ENCODE data around the gene GPR55.
A peak's percentile ranks its signal among the peaks of the same experiment; 100 is the strongest.

GPR55 gene

DNA sequence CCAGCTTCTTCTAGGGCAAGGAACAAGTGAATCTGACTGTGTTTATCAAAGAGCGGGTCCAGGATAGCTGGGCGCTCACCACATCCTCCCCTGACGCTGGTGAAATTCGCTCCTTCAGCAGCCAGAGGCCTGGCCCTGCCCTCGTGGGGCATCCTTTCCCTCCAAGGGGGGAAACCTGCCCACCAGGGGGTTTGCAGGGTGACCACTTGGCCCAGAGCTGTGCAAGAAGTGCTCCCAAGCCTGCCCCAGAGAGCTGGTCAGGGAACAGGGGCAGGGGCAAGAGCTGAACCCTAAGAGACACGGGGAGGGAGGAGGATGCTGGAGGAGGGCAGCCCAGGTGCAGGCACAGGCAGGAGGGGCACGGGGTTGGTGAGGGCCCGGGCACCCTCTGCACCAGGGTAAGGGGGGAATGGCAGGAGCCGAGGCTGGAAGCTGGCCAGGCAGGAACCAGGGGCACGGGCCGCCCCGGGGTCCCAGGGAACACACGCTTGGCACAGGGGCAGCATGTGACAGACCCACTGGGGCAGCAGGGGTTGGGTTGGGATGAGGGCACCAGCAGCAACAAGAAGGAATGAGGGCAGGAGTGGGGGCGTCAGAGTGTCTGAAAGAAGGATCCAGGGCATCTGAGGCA is 2.8 kb upstream of the GPR55 start:
- H3K36me3 ChIP-seq (ENCODE audit: control insufficient read depth, insufficient read depth, low read length) = no peaks in the 10 kb centered on the region
- peaks cover 12% of the 10 kb centered on the region for H3K4me1 ChIP-seq (ENCODE audit: control insufficient read depth, insufficient read depth, low read length, poor library complexity, severe bottlenecking)
- no peak overlapping the region for H3K27ac ChIP-seq (ENCODE audit: insufficient read depth, low read length, poor library complexity, severe bottlenecking)
- no peak for DNase-seq
- H3K27me3 ChIP-seq (replicated peaks; ENCODE audit: control insufficient read depth, insufficient read depth, low read length, poor library complexity, severe bottlenecking) = no peaks in the 10 kb centered on the region
- H3K9me3 ChIP-seq (ENCODE audit: control insufficient read depth, low read length) = no peaks in the 10 kb centered on the region
- H3K4me3 ChIP-seq (ENCODE audit: insufficient read depth, low read depth, low read length, poor library complexity, severe bottlenecking) = no peak overlapping the region

DNA sequence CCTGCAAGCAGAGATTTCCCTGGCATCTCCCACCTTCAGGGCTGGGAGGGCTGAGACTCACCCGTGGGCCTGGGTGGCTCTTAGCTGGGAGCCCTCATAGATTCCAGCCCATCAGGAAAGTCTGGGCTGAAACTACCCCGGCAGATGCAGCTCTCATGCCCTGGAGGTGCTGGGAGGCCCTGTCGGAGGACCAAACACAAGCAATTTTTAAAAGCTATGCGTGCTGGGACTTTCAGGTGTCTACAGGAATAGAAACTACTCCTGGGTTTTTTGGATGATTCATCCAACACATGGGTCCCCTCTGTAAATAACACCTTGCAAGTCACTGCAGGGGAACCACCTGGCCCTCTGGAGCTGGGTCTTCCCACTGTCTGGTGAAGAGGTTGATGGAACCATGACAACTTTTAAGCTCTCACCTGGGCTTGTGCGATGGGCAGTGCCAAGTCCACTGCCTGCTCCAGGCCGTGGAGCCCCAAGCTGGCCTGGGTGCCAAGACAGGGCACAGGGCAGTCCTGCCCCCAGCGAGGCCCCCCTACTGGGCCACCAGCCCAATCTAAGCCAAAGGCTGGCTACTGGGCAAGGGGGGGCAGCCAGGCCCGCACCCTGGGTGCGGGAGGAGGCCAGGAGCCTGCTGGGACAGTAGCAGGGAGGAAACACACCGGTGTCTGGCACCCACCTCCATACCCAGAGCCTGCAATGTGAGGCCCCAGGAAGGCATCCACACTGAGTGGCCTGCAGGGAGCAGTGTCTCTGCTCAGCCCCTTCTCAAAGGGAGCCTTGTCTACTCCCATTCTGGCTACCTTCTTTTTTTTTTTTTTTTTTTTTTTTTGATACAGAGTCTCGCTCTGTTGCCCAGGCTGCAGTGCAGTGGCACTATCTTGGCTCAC is 1.1 kb upstream of the GPR55 start:
- no peaks in the 10 kb centered on the region for H3K27me3 ChIP-seq (replicated peaks; ENCODE audit: control insufficient read depth, insufficient read depth, low read length, poor library complexity, severe bottlenecking)
- H3K27ac ChIP-seq (ENCODE audit: insufficient read depth, low read length, poor library complexity, severe bottlenecking) = peak overlapping the region; percentile 43
- no peak for DNase-seq

DNA sequence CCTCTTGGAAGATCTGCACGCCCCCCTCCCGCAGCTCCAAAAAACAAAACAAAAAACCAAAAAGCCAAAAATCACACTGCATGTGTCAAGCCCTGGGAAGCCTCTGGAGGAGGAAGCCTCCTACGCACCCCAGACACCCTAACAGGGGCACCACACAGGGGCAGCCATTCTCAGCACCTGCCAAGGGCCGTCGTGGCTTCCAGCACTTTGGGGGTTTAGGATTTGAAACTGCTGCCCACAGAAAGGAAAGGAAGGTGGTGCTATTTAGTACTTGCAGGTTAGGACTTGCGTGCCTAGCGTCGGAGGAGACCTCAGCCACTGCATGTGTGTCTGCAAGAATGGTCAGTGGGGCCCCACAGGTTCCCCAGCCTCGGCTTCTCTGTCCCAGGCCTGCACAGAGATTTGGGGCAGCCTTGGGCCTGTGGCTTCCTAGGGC is 419 bp upstream of the GPR55 start:
- no peak for DNase-seq
- Histone ChIP-seq H3K36me3 (ENCODE audit: control insufficient read depth, insufficient read depth, low read length) (no peaks in the 10 kb centered on the region), H3K4me3 (ENCODE audit: insufficient read depth, low read depth, low read length, poor library complexity, severe bottlenecking) (peak overlapping the region; percentile 54), H3K27me3 (replicated peaks; ENCODE audit: control insufficient read depth, insufficient read depth, low read length, poor library complexity, severe bottlenecking) (no peaks in the 10 kb centered on the region), H3K9me3 (ENCODE audit: control insufficient read depth, low read length) (no peaks in the 10 kb centered on the region), H3K27ac (ENCODE audit: insufficient read depth, low read length, poor library complexity, severe bottlenecking) (peak overlapping the region; percentile 43), H3K4me1 (ENCODE audit: control insufficient read depth, insufficient read depth, low read length, poor library complexity, severe bottlenecking) (peaks cover 12% of the 10 kb centered on the region)

More for the DNA sequence above, 1.1 kb upstream of the GPR55 start:
- H3K4me3 ChIP-seq (ENCODE audit: insufficient read depth, low read depth, low read length, poor library complexity, severe bottlenecking) = no peak overlapping the region
- no peaks in the 10 kb centered on the region for H3K36me3 ChIP-seq (ENCODE audit: control insufficient read depth, insufficient read depth, low read length)
- H3K9me3 ChIP-seq (ENCODE audit: control insufficient read depth, low read length) = no peaks in the 10 kb centered on the region
- peaks cover 12% of the 10 kb centered on the region for H3K4me1 ChIP-seq (ENCODE audit: control insufficient read depth, insufficient read depth, low read length, poor library complexity, severe bottlenecking)

DNA sequence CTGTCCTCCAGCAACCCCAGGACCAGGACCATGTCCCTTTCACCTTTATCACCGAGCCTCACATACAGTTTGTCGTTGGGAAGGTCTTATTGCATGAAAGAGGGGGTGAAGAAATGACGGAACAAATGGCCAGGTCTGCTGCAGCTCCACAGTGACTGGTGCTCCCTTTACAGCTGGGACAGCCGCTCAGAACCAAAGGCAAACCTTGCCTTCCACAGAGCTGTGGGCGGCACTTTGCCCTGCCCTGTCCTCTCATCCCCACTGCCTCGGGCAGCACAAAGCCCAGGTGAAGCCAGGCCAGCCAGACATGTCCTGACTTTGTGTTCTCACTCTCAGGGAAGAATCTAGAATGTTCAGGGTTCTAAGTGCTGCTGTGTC is 961 bp downstream of the GPR55 start:
- Histone ChIP-seq H3K27ac (ENCODE audit: insufficient read depth, low read length, poor library complexity, severe bottlenecking) (peak overlapping the region; percentile 43), H3K4me3 (ENCODE audit: insufficient read depth, low read depth, low read length, poor library complexity, severe bottlenecking) (peak overlapping the region; percentile 54), H3K36me3 (ENCODE audit: control insufficient read depth, insufficient read depth, low read length) (no peaks in the 10 kb centered on the region), H3K9me3 (ENCODE audit: control insufficient read depth, low read length) (no peaks in the 10 kb centered on the region), H3K27me3 (replicated peaks; ENCODE audit: control insufficient read depth, insufficient read depth, low read length, poor library complexity, severe bottlenecking) (peaks cover under 1% of the 10 kb centered on the region), H3K4me1 (ENCODE audit: control insufficient read depth, insufficient read depth, low read length, poor library complexity, severe bottlenecking) (peaks cover 12% of the 10 kb centered on the region)
- DNase-seq = no peak

DNA sequence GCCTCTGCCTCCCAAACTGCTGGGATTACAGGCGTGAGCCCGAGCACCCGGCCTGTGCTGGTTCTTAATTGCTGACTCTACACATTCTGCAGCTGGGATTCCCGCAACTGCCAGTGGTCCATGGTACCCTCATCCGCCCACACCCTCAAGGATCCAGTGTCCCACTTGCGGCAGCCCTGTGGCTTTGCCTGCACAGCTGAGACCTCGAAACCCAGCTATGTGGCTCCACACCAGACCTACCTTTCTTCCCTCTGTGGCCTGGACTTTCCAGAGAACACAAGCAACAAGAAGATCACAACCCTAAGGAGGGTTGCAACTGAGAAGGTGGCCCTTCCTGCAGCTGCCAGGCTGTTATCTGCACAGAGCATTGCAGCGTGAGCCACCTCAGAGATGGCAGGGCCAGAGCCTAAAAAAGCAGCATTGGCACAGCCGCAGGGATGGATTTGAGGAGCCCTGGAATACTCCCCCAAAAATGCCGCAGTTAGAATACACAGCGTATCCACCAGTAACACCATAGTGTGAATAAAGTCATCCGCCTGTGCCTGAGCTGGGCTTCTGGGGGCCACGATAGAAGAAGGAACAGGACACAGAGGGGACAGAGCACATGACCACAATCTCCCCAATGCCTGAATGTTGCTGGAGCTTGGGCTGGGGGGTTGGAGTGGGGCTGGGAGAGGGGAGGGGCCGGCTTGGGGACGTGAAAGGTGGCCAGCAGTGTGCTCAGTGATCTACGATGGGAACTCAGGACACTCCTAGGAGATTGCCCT is 1.9 kb downstream of the GPR55 start:
- peaks cover 3% of the 10 kb centered on the region for H3K27me3 ChIP-seq (replicated peaks; ENCODE audit: control insufficient read depth, insufficient read depth, low read length, poor library complexity, severe bottlenecking)

DNA sequence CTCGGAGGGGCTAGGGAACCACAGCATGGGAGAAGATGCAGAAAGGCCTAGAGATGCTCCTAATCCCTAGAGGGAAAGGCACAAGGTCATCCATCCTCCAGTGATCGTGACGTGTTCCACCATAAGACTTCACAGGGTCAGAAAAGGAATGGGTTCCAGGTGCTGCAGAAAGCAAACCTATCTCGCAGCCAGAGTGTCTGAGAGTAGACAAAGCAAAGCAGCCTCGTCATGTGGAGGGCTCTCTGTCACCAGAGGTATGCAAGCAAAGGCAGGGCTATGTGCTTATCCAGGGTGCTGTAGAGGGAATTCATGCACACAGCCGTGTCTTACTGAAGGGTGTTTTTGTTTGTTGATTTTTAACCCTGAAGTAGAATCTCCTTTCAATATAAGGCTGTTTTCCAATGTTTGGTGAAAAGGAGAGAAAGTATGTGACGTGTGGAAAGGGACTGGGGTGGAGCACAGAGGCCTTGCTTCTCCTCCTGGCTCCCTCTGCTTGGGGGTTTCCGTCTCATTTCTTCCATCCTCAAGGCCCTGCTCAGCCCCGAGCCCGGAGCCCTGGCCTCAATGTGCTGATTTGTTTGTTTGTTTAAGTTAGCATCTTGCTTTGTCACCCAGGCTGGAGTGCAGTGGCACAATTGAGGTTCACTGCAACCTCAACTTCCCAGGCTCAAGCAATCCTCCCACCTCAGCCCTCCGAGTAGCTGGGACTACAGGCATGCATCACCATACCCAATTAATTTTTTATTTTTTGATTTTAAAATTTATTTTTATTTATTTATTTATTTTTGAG is 3.0 kb downstream of the GPR55 start:
- Histone ChIP-seq H3K4me3 (ENCODE audit: insufficient read depth, low read depth, low read length, poor library complexity, severe bottlenecking) (no peak overlapping the region), H3K36me3 (ENCODE audit: control insufficient read depth, insufficient read depth, low read length) (no peaks in the 10 kb centered on the region), H3K9me3 (ENCODE audit: control insufficient read depth, low read length) (no peaks in the 10 kb centered on the region), H3K27me3 (replicated peaks; ENCODE audit: control insufficient read depth, insufficient read depth, low read length, poor library complexity, severe bottlenecking) (peaks cover 3% of the 10 kb centered on the region), H3K4me1 (ENCODE audit: control insufficient read depth, insufficient read depth, low read length, poor library complexity, severe bottlenecking) (peaks cover 12% of the 10 kb centered on the region), H3K27ac (ENCODE audit: insufficient read depth, low read length, poor library complexity, severe bottlenecking) (no peak overlapping the region)
- no peak for DNase-seq

More for the DNA sequence above, 1.9 kb downstream of the GPR55 start:
- no peak for DNase-seq
- no peaks in the 10 kb centered on the region for H3K9me3 ChIP-seq (ENCODE audit: control insufficient read depth, low read length)
- H3K4me1 ChIP-seq (ENCODE audit: control insufficient read depth, insufficient read depth, low read length, poor library complexity, severe bottlenecking) = peaks cover 12% of the 10 kb centered on the region
- H3K36me3 ChIP-seq (ENCODE audit: control insufficient read depth, insufficient read depth, low read length) = no peaks in the 10 kb centered on the region
- H3K27ac ChIP-seq (ENCODE audit: insufficient read depth, low read length, poor library complexity, severe bottlenecking) = no peak overlapping the region
- H3K4me3 ChIP-seq (ENCODE audit: insufficient read depth, low read depth, low read length, poor library complexity, severe bottlenecking) = no peak overlapping the region

DNA sequence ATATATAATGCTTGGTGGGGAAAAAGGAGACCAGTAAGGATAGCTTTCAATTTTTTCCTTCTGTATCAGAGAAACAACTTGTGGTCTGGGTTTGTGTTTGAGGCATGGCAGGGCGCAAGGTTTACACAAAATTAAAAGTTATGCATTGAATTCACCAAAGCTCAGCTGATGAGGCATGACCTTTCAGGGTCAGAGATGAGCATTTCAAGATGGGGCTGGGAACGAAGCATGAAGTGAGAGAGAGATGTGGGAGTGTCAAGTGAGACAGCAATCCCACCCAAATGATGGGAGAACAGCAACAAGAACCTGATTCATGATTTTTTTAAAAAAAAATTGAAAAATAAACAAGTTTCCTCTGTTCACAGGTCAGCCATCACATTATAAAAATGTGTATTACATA is 4.9 kb downstream of the GPR55 start:
- Histone ChIP-seq H3K27ac (ENCODE audit: insufficient read depth, low read length, poor library complexity, severe bottlenecking) (no peak overlapping the region), H3K9me3 (ENCODE audit: control insufficient read depth, low read length) (no peaks in the 10 kb centered on the region), H3K4me1 (ENCODE audit: control insufficient read depth, insufficient read depth, low read length, poor library complexity, severe bottlenecking) (peaks cover 8% of the 10 kb centered on the region), H3K27me3 (replicated peaks; ENCODE audit: control insufficient read depth, insufficient read depth, low read length, poor library complexity, severe bottlenecking) (peaks cover 3% of the 10 kb centered on the region), H3K36me3 (ENCODE audit: control insufficient read depth, insufficient read depth, low read length) (no peaks in the 10 kb centered on the region), H3K4me3 (ENCODE audit: insufficient read depth, low read depth, low read length, poor library complexity, severe bottlenecking) (no peak overlapping the region)
- DNase-seq = no peak

DNA sequence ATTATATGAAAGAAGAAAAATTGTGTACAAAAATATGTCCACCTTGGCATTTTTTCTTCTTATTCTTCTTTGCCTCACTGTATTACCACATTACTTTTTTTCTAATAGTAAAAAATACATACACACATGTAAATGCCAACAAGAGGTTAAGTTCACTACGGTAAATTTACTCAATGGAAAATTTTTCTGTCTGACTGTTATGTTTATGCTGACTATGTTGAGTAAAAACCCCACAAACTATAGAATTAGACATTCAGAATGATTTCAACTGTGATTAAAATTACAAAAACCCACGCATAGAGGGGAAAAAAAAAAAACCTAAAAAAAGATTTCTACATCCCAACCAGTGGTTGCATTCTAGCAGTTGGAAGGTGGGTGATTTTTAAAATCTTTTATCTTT is 5.4 kb downstream of the GPR55 start:
- no peak overlapping the region for H3K27ac ChIP-seq (ENCODE audit: insufficient read depth, low read length, poor library complexity, severe bottlenecking)
- H3K4me1 ChIP-seq (ENCODE audit: control insufficient read depth, insufficient read depth, low read length, poor library complexity, severe bottlenecking) = peaks cover 8% of the 10 kb centered on the region
- no peak for DNase-seq
- no peaks in the 10 kb centered on the region for H3K9me3 ChIP-seq (ENCODE audit: control insufficient read depth, low read length)
- peaks cover 3% of the 10 kb centered on the region for H3K27me3 ChIP-seq (replicated peaks; ENCODE audit: control insufficient read depth, insufficient read depth, low read length, poor library complexity, severe bottlenecking)
- no peak overlapping the region for H3K4me3 ChIP-seq (ENCODE audit: insufficient read depth, low read depth, low read length, poor library complexity, severe bottlenecking)
- H3K36me3 ChIP-seq (ENCODE audit: control insufficient read depth, insufficient read depth, low read length) = no peaks in the 10 kb centered on the region

DNA sequence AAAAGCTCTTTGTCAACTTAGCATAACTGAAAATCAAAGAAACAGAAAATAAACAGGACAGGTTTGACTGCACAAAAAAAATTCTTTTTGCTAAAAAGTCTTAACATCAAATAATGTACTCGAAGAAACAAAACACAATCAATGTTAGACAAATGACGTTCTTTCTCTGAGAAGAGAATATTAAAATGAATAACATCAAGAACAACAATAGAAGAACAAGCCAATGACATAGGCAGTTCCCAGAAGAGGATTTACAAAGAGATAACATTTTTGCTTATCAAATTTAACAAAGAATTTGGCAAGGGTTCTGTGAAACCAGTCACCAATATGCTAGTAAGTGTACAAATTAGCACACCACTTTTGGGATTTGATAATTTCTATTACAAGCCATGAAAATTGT is 5.8 kb downstream of the GPR55 start:
- no peaks in the 10 kb centered on the region for H3K36me3 ChIP-seq (ENCODE audit: control insufficient read depth, insufficient read depth, low read length)
- peaks cover 6% of the 10 kb centered on the region for H3K4me1 ChIP-seq (ENCODE audit: control insufficient read depth, insufficient read depth, low read length, poor library complexity, severe bottlenecking)
- H3K4me3 ChIP-seq (ENCODE audit: insufficient read depth, low read depth, low read length, poor library complexity, severe bottlenecking) = no peak overlapping the region
- H3K27ac ChIP-seq (ENCODE audit: insufficient read depth, low read length, poor library complexity, severe bottlenecking) = no peak overlapping the region
- peaks cover 3% of the 10 kb centered on the region for H3K27me3 ChIP-seq (replicated peaks; ENCODE audit: control insufficient read depth, insufficient read depth, low read length, poor library complexity, severe bottlenecking)
- no peak for DNase-seq
- H3K9me3 ChIP-seq (ENCODE audit: control insufficient read depth, low read length) = no peaks in the 10 kb centered on the region
